HG02943 (cell line): Measurements from ENCODE around the gene FBXW5.

Experiments
- ATAC-seq: cut with Tn5 transposase; IDR thresholded peaks from one replicate; pipeline ENCODE4 v1.9.1; 2021; ENCODE audit warnings: mild to moderate bottlenecking, low read depth, moderate library complexity; ENCODE audit not compliant: unreplicated experiment

FBXW5 gene

DNA sequence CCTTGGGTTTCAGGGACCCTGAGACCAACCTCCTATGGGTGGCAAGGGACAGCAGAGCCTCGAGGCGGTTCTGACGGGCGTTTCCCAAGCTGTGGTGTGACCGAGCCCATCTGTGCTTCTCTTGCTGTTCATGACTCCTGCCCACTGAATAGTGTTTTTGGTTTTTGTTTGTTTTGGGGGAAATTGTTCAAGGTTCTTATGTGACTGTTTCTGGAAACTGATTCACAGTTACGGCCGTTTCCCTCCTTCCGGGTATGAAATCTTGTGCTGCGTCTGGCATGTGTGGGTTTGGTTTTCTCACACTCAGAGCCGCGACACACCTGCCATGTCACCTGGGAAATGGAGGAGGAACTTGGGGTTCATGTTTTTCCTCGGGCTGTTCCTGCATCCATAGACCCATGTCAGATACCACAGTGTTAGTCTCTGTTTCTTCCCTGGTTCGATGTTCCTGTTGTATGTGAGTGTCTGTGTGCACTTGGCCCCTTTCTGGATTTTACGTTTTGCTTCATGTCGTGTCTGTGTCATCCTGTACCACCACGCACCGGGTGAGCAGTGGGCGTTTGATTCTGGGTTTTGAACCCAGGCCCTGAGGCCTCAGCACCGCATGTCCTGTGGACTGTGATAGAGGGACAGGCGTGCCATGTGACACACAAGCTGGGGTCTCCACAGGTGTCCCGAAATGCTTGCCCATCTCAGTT, 28.8 kb downstream of the FBXW5 start:
- ATAC-seq: no peak

- ATAC-seq: no peak
Measured at GRCh38 chr9:136913701-136914438, 30.7 kb downstream of the FBXW5 start.

GRCh38 chr9:136910901-136911245, 33.7 kb downstream of the FBXW5 start:
- no peak for ATAC-seq

- no peak for ATAC-seq
Measured at GRCh38 chr9:136910197-136910900, 34.2 kb downstream of the FBXW5 start.

DNA sequence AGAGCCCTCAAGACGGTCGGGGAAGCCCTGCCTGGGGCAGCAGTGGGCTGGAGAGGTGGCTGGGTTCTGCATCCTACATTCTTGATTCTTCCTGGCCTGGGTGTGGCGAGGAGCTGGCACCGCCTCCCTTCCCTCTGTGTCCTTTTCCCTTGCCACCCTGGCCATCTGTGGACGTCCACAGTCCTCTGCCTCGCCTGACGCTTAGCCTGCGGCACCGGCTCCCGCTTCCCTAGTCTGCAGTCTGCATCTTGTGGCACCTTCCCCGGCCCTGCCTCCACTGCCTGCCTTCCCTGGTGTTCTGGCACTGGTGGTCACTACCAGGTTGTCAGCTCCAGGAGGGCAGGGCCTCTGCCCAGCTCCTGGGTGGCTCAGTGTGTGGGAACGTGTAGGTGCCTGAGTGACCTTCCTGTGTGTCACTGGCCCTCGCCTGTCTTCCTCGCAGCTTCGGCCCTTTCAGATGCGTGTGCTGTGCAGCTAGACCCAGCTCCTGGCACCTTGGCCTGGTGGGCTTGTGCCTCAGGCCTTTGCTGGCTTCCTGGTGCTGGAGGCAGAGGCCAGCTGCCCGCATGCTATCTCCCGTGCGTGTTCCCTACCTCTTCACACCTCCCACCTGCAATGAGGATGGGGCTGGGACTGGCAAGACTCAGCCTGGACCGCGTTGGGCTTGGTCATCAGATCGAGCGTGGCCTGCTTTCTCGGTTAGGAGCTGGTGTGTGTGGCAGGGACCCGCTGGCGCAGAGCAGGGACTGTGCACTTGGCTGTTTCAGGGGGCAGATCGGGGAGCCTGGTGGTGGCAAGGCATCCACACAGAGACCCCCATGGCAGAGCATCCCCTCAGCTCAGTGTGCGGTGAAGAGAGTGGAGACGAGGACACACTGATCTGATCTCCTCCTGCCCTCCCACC, 37.3 kb downstream of the FBXW5 start:
- ATAC-seq: no peak

- ATAC-seq: no peak
Measured at GRCh38 chr9:136906266-136906665, 38.3 kb downstream of the FBXW5 start.

DNA sequence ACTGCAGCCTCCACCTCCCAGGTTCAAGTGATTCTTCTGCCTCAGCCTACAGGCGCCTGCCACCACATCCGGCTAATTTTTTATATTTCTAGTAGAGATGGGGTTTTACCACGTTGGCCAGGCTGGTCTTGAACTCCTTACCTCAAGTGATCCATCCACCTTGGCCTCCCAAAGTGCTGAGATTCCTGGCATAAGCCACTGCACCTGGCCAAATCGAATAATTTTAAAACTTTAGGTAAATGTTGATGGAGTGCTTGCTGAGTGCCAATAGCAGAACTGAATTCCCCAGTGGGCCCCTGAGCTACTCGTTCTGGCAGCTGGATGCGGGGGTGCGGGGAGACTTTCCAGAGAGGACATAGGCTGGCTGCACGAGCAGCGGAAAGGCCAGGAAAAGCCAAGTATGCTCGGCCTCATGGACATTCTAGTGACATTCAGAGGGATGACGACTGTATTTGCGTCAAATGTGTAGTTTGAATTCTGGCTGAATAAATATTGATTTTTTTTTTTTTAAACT, 41.4 kb downstream of the FBXW5 start:
- no peak for ATAC-seq

GRCh38 chr9:136902259-136902821, 42.2 kb downstream of the FBXW5 start:
- ATAC-seq: peak; percentile 43

- ATAC-seq: peak; percentile 61
Measured at GRCh38 chr9:136901516-136902258, 42.9 kb downstream of the FBXW5 start.

GRCh38 chr9:136900988-136901515, 43.5 kb downstream of the FBXW5 start:
- ATAC-seq: no peak

GRCh38 chr9:136900556-136900955, 44.0 kb downstream of the FBXW5 start:
- ATAC-seq: no peak

DNA sequence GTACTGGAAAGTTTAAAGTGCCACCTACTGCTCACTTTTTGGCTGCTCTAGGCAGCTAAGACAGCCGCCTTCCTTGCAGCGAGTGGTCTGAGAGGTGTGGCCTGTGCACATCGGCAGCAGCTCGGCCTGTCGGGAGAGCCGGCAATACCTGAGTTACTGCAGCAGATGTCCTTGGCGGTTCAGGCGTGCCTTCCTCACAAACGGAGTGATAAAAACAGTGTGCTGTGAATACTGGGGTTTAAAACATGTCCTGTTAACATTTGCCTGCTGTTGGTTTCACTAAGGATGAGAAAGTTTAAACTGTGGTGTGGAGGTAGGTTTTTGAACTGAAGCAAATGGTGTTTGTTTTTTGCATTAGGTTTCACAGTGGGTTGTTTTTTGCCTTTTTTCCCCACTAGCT, 45.3 kb downstream of the FBXW5 start:
- no peak for ATAC-seq

GRCh38 chr9:136898483-136899100, 45.9 kb downstream of the FBXW5 start:
- no peak for ATAC-seq

- no peak for ATAC-seq
Measured at GRCh38 chr9:136896027-136896426, 48.5 kb downstream of the FBXW5 start.

- no peak for ATAC-seq
Measured at GRCh38 chr9:136890661-136891060, 53.9 kb downstream of the FBXW5 start.
